Colonic mucosa (tissue), 4 donors: ENCODE measurements around the gene ARF1. TPM values are rescaled to one million over a fixed set of nuclear protein-coding genes. Genes with fewer than 3 reads are reported as not detected.

Experiments
- DNase-seq: peaks from one replicate; pipeline ENCODE4 v3.0.0-alpha.2; 2020
- H3K27ac ChIP-seq: fragments of 200-600 bp; one replicate; pipeline ENCODE4 v1.8.0; 2021
- H3K27me3 ChIP-seq: fragments of 200-600 bp; one replicate; pipeline ENCODE4 v1.8.0; 2021
- H3K36me3 ChIP-seq: fragments of 200-600 bp; one replicate; pipeline ENCODE4 v1.8.0; 2021
- H3K4me1 ChIP-seq: fragments of 200-600 bp; one replicate; pipeline ENCODE4 v1.8.0; 2021; ENCODE audit warnings: mild to moderate bottlenecking
- H3K4me3 ChIP-seq: fragments of 200-600 bp; one replicate; pipeline ENCODE4 v1.8.0; 2021
- H3K9ac ChIP-seq, 2 donors: one replicate each; pipeline ENCODE4 v1.7.0; 2013; ENCODE audit warnings: control low read depth in 2 of 2, low read depth in 2 of 2, low read length in 2 of 2
- H3K9me3 ChIP-seq: fragments of 200-600 bp; one replicate; pipeline ENCODE4 v1.8.0; 2021
- CTCF ChIP-seq: fragments of 200-600 bp; IDR thresholded peaks from one replicate; pipeline ENCODE4 v1.8.0; 2022; ENCODE audit warnings: antibody characterized with exemption, mild to moderate bottlenecking
- intact Hi-C: fragments of 100-400 bp; cut with DNase I; formaldehyde crosslinking; loops from one replicate; pipeline ENCODE4 v1.14.1; 2022
- total RNA-seq, 2 donors: library from RNA; stranded (reverse); fragmentation: NEBNext Ultra II Directional in 1 of 2; extraction: Animal tissue kit (Norgen Biotek cat#: 25700) in 1 of 2; gene quantifications; one replicate each; pipeline ENCODE4 v1.2.1, GENCODE V29; 2021
- donor health status: healthy.
- donor health status: DM: no; HTN: no; CAD: no.
- donor health status: DM: no; HTN: no; CAD: no.

Gene ARF1
- total RNA-seq, 2 donors from 2014 or later, result 522 to 586 TPM

DNA sequence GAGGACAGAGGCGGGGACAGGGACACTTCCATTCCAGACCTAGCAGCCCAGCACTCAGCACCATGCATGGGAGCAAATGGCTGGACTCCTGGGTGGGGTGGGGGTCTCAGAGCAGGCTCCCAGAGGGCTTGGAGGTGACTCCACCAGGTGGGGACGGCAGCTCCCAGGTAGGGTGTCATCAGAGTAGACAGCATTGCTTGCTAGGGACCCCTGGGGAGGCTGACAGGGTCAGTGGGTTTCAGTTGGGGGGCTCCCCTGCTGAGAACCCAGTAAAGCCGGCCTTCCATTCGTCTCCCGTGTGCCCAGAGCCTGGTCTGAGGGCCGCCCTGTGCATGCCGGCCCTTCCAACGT lies 62.5 kb downstream of the ARF1 start:
- no peak overlapping the region for H3K27ac ChIP-seq
- TF ChIP-seq CTCF, result no peak
- no peak for DNase-seq

DNA sequence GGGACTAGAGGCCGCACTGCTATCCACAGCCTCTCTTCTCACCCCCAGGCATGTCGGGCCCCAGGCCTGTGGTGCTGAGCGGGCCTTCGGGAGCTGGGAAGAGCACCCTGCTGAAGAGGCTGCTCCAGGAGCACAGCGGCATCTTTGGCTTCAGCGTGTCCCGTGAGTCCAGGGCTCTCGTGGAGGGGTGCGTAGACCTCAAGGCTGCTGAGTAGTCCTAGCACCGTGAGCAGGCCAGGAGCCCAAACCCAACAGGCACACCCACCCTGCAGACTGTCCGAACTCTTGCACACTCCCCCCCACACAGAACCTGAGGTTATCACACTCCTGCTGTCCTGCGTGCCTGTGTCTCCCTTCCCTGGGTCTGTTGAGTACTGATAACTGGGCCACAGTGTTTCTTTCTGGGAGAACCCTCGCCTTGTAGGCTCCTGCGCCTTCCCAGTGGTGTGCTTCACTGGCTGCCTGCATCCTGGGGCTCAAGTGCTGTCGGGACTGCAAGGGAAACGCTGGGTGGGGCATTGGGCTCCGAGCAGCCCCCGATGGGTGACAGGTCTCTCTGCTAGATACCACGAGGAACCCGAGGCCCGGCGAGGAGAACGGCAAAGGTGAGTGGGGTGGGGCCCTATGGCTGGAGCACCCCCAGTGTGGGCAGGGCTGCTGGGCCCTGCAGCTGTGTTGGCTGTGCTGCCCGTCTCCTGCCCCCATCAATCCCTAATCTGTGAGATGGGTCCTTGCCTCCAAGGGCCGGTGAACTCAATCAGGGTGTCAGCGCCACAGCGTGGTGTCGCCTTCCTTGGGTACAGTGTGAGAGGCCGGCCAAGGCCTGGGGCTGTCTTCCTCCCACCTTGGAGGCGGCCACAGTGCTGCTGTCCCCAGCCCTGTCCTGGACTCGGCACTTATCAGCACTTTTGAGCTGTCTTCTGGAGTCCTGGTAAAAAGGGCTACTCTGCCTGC lies 63.2 kb downstream of the ARF1 start:
- intact Hi-C loops, result no loop called here
- Histone ChIP-seq H3K4me3 (no peak overlapping the region), H3K9ac (no peak overlapping the region), H3K9me3 (no peaks in the 10 kb centered on the region), H3K36me3 (no peaks in the 10 kb centered on the region), H3K27me3 (no peaks in the 10 kb centered on the region), H3K27ac (no peak overlapping the region), H3K4me1 (peaks cover 15% of the 10 kb centered on the region)
- TF ChIP-seq CTCF, result no peak
- DNase-seq, result no peak

More for the DNA sequence above, 62.5 kb downstream of the ARF1 start:
- Histone ChIP-seq H3K9ac (no peak overlapping the region), H3K4me1 (peaks cover 15% of the 10 kb centered on the region), H3K4me3 (no peak overlapping the region), H3K27me3 (no peaks in the 10 kb centered on the region), H3K9me3 (no peaks in the 10 kb centered on the region), H3K36me3 (no peaks in the 10 kb centered on the region)
- intact Hi-C loops, result no loop called here

DNA sequence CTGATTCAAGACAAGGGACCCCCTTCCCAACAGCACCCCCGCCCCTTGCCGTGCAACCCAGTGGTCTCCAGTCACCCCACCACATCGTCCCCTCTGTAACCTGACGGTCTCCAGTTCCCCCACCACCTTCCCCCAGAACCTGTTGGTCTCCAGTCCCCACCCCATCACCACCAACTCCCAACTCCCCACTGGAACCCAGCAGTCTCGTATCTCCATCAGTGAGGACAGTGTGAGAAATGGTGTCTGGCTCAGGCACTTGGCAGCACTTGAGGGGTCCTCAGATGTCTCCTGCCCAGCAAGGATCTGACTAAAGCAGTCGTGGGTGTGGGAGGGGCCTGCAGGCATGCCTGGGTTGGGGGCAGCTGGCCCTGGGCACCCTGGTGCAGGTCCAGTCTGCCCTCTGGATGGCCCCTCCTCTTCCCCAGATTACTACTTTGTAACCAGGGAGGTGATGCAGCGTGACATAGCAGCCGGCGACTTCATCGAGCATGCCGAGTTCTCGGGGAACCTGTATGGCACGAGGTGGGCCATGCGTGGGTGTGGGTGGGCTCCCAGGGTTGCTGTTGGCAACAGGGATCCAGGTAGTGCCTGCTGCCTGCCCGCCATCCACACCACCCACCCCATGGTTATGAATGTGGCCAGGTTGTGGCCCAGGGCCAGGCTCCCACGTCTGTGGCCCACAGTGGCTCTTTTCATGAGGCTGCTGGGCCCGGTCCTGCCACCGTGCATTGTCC lies 64.1 kb downstream of the ARF1 start:
- no peak for DNase-seq
- Histone ChIP-seq H3K4me1 (peaks cover 13% of the 10 kb centered on the region), H3K27ac (no peak overlapping the region)

GRCh38 chr1:228147151-228147693 lies 64.7 kb downstream of the ARF1 start:
- H3K36me3 ChIP-seq, result no peaks in the 10 kb centered on the region
- no peak overlapping the region for H3K4me3 ChIP-seq
- no peak for TF ChIP-seq CTCF
- H3K4me1 ChIP-seq, result peaks cover 6% of the 10 kb centered on the region
- no peaks in the 10 kb centered on the region for H3K9me3 ChIP-seq
- no peak overlapping the region for H3K27ac ChIP-seq
- intact Hi-C loops, result no loop called here
- H3K27me3 ChIP-seq, result no peaks in the 10 kb centered on the region
- no peak for DNase-seq
- H3K9ac ChIP-seq, result no peak overlapping the region

More for the DNA sequence above, 64.1 kb downstream of the ARF1 start:
- intact Hi-C loops, result no loop called here
- Histone ChIP-seq H3K9ac (no peak overlapping the region), H3K27me3 (no peaks in the 10 kb centered on the region), H3K9me3 (no peaks in the 10 kb centered on the region), H3K36me3 (no peaks in the 10 kb centered on the region), H3K4me3 (no peak overlapping the region)
- TF ChIP-seq CTCF, result no peak

DNA sequence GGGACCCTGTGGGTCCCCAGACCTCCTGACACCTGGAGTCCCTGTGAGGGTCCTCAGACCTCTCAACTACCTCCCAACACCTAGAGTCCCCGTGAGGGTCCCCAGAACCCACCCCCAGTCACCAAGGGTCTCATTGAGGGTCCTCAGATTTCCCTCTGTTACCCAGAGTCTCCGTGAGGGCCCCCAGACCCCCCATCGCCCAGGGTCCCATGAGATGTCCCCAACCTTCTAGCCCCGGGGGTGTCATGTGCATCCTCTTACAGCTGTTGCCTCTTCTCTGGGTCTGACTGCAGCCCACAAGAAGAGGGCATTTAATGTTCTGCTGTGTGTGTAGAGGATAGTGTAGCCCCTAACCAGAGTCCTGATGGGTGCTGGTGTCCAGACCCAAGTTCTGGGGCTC lies 65.3 kb downstream of the ARF1 start:
- Histone ChIP-seq H3K4me1 (peaks cover under 1% of the 10 kb centered on the region), H3K9ac (no peak overlapping the region), H3K9me3 (no peaks in the 10 kb centered on the region), H3K36me3 (no peaks in the 10 kb centered on the region), H3K27ac (no peak overlapping the region), H3K27me3 (no peaks in the 10 kb centered on the region), H3K4me3 (no peak overlapping the region)
- no peak for TF ChIP-seq CTCF
- intact Hi-C loops, result no loop called here
- no peak for DNase-seq
